Uterus (tissue), 2 donors: ENCODE results near the gene DGKD.

Experiments used
- POLR2A ChIP-seq, 2 donors: fragments of 450-650 bp; IDR thresholded peaks; one replicate each; pipeline ENCODE4 v1.6.1; 2016; ENCODE audit warnings: antibody characterized with exemption in 2 of 2, mild to moderate bottlenecking in 1 of 2, moderate library complexity in 1 of 2
- TF ChIP-seq, protein P1 (sequence below), 4 experiments: fragments of 200-600 bp in 2 of 4; fragments of 450-650 bp in 2 of 4; sonication (generic) in 2 of 4; IDR thresholded peaks; one replicate each; pipeline ENCODE4 v1.5.1; 2016 to 2019; ENCODE audit warnings: antibody characterized with exemption in 4 of 4, mild to moderate bottlenecking in 2 of 4, moderate library complexity in 1 of 4

DNA sequence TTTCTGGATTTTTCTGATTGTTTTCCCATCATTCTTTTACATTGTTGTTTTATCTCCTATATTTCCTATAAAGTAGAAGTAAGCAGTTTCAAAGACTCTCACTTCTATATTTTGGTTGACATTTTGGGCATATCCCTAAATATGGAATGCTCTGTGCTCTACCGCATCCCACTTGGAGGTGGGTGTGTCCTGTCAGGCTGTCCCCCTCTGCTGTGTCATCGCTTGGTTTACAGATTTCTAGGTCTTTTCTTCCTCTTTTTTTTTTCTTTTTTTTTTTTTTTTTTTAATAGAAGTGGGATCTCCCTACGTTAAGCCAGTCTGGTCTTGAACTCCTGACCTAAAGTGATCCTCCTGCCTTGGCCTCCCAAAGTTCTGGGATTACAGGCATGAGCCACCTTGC, 13.3 kb downstream of the DGKD start:
- TF ChIP-seq, protein P1, sequence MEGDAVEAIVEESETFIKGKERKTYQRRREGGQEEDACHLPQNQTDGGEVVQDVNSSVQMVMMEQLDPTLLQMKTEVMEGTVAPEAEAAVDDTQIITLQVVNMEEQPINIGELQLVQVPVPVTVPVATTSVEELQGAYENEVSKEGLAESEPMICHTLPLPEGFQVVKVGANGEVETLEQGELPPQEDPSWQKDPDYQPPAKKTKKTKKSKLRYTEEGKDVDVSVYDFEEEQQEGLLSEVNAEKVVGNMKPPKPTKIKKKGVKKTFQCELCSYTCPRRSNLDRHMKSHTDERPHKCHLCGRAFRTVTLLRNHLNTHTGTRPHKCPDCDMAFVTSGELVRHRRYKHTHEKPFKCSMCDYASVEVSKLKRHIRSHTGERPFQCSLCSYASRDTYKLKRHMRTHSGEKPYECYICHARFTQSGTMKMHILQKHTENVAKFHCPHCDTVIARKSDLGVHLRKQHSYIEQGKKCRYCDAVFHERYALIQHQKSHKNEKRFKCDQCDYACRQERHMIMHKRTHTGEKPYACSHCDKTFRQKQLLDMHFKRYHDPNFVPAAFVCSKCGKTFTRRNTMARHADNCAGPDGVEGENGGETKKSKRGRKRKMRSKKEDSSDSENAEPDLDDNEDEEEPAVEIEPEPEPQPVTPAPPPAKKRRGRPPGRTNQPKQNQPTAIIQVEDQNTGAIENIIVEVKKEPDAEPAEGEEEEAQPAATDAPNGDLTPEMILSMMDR (IDR thresholded peaks at IDR 0.05): no peak
- TF ChIP-seq POLR2A (IDR thresholded peaks at IDR 0.05): no peak
